GM21360 (cell line): ENCODE measurements around the gene DDN.

Source experiments
- ATAC-seq: cut with Tn5 transposase; IDR thresholded peaks from one replicate; pipeline ENCODE4 v1.9.1; 2021; ENCODE audit warnings: mild to moderate bottlenecking, moderate library complexity; ENCODE audit not compliant: unreplicated experiment

Gene DDN

DNA sequence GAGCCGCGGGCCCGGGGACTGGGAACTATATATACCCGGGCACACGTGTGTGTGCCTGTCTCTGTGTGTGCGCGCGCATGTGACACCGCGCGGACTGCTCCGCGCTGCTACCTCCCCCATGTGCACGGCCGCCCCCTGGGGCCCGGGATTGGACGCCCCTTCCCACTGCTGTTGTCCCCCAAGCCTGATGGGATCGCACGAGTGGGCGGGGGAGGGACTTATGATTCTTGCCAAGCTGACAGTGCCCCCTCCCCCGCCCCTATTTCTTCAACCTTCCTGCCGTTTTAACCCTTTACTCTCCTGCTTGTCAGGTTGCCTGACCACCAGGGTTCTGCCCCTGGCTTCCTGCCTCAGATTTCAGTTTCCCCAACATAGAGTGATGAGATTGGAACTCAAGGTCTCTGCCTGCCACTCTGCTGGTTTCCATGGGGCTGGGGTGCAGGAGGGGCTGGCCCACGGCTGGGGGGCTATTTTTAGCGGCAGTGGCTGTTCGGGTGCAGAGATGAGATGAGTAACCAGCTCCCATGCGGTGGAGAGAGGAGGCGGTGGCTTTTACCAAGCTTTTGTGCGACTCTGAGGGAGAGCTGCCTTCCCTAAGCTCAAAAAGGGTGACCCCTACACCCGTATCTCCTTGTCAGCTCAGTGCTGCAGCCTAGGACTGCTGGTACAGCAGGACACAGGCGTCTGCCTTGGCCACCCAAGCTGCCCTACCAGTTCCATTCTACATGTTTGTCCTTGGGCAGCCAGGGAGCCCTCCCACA is at the start of gene DDN:
DDN (minus strand) TSS at position 5 of the 761 bp plus-strand sequence. CDS start 88 bp downstream, outside the sequence.
- no peak for ATAC-seq

DNA sequence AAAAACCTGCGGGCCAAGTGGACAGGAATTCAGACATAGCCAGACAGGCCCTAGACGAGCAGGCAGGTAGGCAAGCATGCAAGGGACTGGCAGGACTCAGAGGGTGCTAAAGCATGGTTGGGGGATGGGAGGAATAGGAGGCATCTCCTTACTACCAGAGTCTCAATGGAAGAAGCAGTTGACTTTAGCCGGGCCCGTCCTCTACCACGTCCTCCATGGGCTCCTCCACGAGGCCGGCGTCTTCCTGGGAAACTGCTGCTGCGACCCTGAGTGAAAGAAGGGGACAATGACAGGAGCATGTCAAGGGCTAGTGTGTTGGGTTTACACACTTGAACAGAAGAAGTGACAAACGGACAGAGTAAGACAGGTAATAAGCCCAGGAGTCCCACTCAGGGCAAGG is 49.8 kb upstream of the DDN start:
- no peak for ATAC-seq

DNA sequence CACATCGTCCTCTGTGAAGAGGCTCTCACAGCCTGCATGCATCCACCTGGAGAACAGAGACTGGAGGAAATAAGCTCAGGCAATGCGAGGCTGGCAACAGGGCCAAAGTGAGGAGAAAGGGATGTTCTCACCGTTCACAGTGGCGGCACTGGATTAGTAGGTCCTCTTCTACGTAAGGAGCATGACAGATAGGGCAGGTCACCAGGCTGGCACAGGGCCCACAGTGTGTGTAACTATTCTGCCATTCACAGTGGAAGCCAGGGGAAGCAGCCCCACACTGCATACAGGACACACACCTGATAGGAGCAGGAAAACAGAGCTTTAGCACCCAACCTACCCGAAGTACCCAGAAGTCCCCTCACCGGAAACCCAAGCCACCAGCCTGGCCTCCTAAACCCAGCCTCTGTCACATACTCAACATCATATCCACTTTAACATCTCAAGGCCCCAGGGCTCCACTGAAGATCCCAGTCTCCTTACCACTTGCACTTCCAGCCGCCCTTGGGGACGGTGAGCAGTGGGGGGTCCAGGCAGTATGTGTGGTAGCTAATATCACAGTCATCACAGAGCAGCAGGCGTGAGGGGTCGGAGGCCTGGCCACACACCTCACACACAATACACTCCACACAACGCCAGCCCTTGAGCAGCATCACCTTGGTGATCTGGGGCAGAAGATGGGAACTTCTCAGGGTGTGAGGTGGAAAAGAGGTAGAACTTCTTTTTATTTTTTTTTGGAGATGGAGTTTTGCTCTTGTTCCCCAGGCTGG is 47.1 kb upstream of the DDN start:
- ATAC-seq: no peak

DNA sequence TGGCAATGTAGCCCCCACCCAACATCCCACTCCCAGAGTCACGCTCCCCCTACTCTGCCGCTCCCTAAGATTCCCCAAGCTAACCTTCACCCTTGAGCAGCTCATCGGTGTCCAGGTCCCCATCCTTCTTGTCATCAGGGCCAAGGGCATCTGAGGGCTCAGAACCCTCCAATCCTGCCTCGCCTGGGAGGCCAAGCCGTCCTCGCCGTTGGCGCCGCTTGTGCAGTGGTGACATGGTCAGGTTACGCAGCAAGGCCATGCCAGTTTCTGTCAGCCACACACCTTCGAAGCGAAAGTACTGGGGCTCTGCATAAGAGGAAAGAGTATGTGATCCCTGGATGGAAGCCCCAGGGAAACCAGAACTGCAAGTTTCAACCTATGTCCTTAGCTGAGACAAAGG is 45.5 kb upstream of the DDN start:
- ATAC-seq: no peak

DNA sequence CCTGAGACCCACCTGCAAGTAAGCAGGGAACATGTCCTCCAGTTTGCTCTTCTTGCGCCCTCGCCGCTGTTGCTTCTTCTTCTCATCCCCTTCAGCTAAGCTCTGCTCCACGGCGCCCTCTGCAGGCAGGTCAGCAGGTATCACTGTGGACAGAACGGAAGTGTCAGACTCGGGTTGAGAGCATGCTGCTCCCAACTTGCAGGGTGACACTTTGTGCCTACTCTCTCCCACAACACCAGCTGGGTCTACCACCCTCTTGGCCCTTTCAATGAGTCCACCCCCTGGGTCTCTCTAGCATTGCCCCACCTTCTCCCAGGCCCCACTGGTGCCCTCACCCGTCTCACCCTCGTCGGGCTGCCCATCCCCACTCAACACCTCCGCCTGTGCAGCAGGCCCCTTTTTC is 44.7 kb upstream of the DDN start:
- ATAC-seq: no peak

GRCh38 chr12:49043241-49043640 is 44.1 kb upstream of the DDN start:
- no peak for ATAC-seq

GRCh38 chr12:49041881-49042484 is 42.8 kb upstream of the DDN start:
- no peak for ATAC-seq

DNA sequence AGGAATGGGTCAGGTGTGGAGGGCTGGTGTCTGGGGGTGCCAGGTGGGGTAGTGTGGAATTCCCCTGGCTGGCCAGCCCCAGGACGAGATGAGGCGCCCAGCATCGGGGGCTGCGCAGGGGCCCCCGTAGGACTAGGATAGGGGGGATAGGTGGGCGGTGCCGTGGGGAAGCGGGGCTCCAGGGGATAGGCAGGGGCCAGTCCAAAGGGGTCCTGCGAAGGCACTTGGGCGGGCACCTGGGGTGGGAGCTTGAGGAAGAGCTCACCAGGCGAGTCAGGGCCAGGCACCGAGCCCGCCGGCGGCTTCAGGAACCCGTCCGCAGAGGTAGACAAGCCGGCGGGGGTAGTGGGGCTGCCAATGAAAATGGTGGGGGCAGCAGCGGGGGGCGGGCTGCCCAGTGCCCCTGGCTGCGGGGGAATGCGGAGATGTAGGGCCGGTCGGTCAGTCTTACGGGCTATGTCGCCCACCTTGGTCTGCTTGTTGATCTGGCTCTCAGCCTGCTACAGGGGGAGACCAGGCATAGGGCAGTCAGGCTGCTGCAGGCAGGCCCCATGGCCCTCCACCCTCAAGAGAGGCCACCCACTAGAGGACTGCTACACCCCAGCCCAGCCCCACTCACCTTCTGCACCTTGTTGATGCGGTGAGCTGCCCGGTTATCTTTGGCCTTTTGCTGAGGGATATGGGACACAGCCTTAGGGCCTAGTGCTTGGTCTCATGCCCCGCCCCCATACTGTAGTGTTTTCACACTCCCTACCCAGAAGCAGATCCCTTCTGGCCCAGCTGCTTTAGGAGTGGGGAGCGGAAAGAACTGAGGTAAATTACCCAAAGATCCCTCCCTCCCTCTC is 42.1 kb upstream of the DDN start:
- ATAC-seq: no peak

- no peak for ATAC-seq
Measured at GRCh38 chr12:49040364-49040855, 41.2 kb upstream of the DDN start.

DNA sequence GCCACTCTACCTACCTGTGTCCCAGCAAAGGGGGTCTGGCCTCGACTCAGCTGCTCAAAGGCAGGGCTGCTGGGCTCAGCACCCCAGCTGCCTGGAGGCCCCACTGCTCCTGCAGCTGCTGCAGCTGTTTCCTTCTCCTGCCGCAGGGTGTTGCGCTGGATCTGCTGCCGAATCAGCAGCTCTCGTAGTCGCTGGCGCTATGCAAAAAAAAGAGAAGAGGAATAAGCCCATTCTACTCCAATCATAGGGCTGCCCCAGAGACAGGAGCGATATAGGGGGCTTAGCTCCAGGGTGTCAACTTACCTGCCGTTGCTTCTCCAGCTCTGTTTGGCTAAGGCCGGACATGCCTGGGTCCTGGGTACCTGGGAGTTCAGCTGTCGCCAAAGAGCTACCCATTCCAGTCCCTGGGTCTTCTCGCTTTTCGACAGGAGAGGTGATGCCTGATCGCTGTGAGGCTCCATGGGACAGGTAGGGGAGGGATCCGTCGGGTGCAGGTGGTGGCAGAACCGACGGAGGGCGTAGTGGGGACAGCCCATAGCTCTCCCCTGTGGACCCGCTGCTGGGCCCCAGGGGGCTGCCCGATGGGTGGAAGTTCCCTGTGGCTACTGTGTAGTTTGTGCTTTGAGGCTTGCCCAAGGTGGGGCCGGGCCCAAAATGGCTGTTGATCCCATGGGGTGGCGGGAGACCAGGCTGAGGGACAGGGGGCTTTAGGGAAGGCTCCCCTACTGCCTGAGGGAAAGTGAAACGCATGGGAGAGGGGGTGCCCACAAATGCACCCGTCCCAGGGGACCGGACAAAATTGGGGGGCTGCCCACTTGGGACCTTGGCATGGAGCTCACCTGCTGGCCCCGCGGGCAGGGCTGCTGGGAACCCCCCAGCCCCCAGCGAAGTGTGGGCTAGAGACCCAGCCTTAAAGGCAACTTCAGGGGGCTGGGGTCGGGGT is 40.5 kb upstream of the DDN start:
- no peak for ATAC-seq

DNA sequence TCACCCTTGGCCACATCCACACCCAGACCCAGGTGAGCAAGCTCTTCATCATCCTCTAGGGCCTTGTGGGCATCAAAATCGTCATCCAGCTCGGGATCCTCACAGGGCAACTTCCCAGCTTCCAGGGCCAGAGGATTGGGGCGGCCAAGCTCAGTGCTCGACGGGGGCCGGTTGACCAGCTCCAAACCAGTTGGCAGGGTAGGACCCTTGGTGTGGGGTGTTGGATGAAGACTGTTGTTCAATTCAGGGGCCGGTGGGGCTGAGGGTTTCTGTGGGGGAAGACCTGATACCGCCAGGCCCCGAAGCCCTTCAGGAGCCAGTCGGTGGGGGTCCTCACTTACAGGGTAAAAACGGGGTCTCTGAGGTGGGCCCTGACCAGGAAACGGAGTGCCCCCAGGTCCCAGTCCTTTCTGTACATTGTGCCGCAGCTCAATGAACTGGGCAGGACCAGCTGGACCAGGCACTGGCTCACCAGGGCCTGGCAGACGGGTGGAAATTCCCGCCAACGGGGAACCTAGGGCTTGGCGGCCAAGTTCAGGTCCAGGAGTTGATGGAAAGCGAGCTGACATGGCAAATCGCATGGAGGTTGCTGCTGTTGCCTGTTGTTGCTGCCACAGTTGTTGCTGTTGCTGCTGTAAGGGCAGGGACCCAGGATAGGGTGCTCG is 39.2 kb upstream of the DDN start:
- ATAC-seq: no peak

DNA sequence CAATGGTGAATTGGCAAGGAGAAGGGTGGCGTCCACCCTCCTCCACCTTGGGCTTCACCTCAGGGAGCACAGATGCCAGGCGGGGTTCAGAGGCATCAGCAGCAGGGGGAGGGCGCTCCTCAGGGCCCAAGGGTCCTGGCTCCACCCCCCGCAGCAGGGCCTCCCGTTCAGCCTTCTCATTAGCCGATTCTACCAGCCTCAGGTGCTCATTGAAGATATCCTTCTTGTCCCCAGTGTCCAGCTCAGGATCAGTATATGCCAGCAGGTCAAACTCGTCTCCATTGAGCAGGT is 38.7 kb upstream of the DDN start:
- ATAC-seq: no peak

DNA sequence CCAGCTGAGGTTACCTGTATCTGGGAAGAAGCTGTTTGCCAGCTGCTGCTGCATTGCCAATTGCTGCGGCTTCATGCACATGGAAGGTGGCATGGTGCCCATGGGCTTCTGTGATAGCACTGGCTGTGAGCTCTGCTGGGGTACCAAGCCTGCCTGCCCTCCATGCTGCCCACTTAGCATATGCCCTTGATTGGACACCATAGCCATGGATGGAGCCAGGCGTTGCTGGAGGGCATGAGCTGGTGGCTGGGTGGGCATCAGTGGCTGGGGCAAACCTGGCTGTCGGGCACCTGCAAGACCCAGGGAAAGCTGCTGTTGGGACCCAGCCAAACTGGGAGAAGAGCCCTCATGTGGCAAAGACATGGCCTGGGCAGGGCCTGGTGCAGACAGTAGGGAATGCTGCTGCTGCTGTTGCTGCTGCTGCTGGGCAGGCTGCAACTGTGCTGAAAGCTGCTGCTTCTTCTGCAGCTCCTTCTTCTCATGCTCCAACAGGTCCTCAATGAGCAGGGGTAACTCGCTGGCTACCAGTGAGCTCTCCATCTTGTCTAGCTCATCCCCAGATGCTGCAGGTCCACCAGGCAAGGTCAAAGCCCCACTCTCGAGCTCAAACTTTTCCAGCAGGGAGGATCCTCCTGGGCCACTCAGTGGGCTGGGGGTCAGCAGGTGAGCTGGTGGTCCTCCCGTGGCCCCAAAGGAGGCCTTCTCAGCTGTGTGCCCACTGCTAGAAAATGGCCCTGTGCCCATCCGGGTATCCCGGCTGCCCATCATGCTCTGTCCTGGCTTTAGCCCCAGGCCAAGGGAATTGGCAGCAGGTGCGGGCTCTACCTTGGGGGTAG is 38.2 kb upstream of the DDN start:
- no peak for ATAC-seq

DNA sequence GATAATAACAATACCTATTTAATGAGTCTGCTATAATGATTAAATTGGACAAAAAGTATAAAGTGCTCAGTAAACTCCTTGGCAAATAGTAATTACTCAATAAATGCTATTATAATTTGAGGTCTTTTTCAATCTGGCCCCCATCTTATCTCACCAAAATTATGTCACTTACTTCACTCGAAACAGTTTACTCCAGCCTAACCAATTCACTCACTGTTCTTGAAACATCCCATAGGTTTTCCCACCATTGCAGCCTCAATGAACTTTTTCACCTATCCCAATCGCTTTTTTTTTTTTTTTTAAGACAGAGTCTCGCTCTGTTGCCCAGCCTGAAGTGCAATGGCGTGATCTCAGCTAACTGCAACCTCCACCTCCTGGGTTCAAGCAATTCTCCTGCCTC is 36.9 kb upstream of the DDN start:
- ATAC-seq: no peak

DNA sequence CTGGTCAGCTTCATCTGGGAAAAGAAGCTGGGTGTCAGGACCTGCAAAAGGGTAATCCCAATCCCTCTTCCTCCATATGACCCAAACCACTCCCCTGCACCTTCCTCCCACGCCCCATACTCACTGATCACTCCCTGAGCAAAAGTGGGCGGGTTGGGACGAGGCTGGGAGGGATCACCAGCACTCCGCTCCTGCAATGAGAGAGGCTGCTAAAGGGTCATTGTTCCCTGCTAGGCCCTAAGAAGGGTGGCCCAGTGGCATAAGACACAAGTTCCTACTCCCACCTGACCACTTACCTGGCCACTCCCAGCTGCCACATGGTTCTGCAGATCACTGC is 35.1 kb upstream of the DDN start:
- no peak for ATAC-seq

DNA sequence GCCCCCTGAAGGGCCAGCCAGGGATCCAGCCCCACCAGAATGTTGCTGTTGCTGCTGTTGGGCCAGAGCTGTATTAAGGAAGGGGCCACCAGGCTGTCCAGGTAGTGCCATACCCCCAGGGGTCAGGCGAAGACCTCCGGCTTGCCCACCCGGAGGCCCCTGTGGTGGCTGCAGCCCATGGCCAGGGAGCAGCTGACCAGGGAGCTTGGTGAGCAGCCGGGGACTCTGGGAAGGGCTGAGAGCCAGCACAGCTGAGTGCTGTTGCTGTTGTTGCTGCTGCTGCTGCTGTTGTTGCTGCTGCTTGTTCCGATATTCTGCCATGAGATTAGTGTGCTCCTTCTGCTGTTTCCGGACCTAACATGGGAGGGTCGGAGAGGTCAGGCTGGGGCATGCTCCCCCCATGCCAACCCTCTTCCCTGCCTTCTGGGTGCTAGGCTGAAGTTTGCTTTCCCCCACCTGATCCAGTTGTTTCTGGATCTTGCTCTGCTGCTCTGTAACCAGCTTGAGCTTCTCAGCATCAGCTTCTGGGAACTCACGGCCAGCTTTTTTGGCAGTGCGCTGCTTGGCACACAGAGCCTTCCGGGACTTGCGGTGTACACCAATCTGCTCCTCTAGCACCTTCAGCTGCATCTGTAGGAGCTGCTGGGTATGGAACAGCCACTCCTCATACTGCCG is 34.6 kb upstream of the DDN start:
- ATAC-seq: no peak

DNA sequence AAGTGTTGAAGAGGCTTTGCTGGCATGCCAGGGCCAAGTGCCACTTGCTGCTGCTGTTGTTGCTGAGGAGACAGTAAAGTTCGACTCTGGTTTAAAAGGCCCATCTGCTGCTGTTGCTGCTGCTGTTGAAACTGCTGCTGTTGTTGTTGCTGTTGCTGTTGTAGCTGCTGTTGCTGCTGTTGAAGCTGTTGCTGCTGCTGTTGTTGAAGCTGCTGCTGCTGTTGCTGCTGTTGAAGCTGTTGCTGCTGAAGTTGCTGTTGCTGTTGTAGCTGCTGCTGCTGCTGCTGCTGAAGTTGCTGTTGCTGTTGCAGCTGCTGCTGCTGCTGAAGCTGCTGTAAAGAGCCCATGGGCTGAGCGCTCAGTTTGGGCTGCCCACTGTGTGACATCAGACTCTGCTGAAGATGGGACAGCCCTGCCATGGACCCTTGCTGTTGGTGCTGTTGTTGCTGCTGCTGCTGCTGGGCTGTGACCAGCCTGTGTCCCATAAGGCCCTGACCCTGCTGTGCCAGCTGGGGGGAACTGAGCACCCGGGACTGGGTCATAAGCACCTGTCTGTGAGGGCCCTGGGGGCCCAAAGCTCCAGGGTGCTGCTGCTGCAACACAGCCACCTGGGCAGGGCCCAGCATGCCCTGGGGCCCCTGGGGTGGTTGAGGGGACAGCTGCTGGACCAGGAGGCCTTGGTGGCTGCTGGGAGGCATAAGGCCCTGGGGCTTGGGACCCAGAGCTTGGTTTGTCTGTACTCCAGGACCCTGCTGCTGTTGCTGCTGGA is 33.7 kb upstream of the DDN start:
- ATAC-seq: no peak
